ENCODE measurements around the gene PRELID3B. TPM values are rescaled to one million over a fixed set of nuclear protein-coding genes. Genes with fewer than 3 reads are reported as not detected.

The PRELID3B gene
- total RNA-seq, 3 donors from 2014 or later (not counting 1 experiment from before 2014, with no cell fraction given) = 49.3 to 51.6 (median 51.4) TPM

GRCh38 chr20:59032713-59033059, 9.9 kb downstream of the PRELID3B start:
- TF ChIP-seq CTCF (IDR thresholded peaks at IDR 0.05) = no peak

GRCh38 chr20:59032023-59032712, 10.4 kb downstream of the PRELID3B start, which contains the start of gene ATP5F1E:
ATP5F1E (minus strand) TSS chr20:59032335; CDS start chr20:59032251, 84 bp downstream.
- no peaks in the 10 kb centered on the region for H3K27me3 Mint-ChIP-seq (ENCODE audit: low read depth in 2 of 2)
- H3K9me3 Mint-ChIP-seq = no peaks in the 10 kb centered on the region
- H3K4me1 Mint-ChIP-seq = peaks cover 45 to 49% of the 10 kb centered on the region in 2 donors
- peak within 1 kb of the TSS; percentile 85 for H3K27ac ChIP-seq (ENCODE audit: low read length)
- H3K4me3 Mint-ChIP-seq = peak within 1 kb of the TSS; percentile 95
- TF ChIP-seq CTCF (IDR thresholded peaks at IDR 0.05) = no peak
- H3K27me3 ChIP-seq (ENCODE audit: control insufficient read depth, insufficient read depth, low read length) = no peaks in the 10 kb centered on the region
- peak within 1 kb of the TSS; percentile 81 for H3K4me3 ChIP-seq (ENCODE audit: low read length)
- under 1% methylated on average over 86 of the region's 86 CpGs for WGBS (ENCODE audit: insufficient coverage)
- H3K36me3 ChIP-seq (ENCODE audit: control insufficient read depth, insufficient read depth, low read length) = peaks cover 61% of the 10 kb centered on the region
- DNase-seq (peak; percentile 97 to 98), ATAC-seq (peak; percentile 95 to 99 (median 95))
- peak within 1 kb of the TSS; percentile 91 to 93 for H3K27ac Mint-ChIP-seq
- peaks cover 41% of the 10 kb centered on the region for H3K36me3 Mint-ChIP-seq
- intact Hi-C loops (cut with micrococcal nuclease) = loop anchor here (1.0 kb wide), 2 partner anchors 10 to 124 kb away; partner anchors contain the start of gene PRELID3B
- no peaks in the 10 kb centered on the region for H3K9me3 ChIP-seq (ENCODE audit: control insufficient read depth, insufficient read depth, low read length)
- H3K4me1 ChIP-seq (ENCODE audit: control insufficient read depth, insufficient read depth, low read length) = peaks cover 17% of the 10 kb centered on the region

More at GRCh38 chr20:59032713-59033059, 9.9 kb downstream of the PRELID3B start:
- peaks cover 40 to 44% of the 10 kb centered on the region in 2 donors for H3K4me1 Mint-ChIP-seq
- Histone ChIP-seq H3K27ac (ENCODE audit: low read length) (peak overlapping the region; percentile 79), H3K9me3 (ENCODE audit: control insufficient read depth, insufficient read depth, low read length) (no peaks in the 10 kb centered on the region), H3K36me3 (ENCODE audit: control insufficient read depth, insufficient read depth, low read length) (peaks cover 60% of the 10 kb centered on the region), H3K4me3 (ENCODE audit: low read length) (peak overlapping the region; percentile 51), H3K27me3 (ENCODE audit: control insufficient read depth, insufficient read depth, low read length) (no peaks in the 10 kb centered on the region), H3K4me1 (ENCODE audit: control insufficient read depth, insufficient read depth, low read length) (peaks cover 14% of the 10 kb centered on the region)
- intact Hi-C loops (cut with micrococcal nuclease) = loop anchor here (1.0 kb wide), 2 partner anchors 10 to 124 kb away; partner anchors contain the start of gene PRELID3B
- H3K27ac Mint-ChIP-seq = peak overlapping the region; percentile 91 to 93
- no peak for DNase-seq
- no peaks in the 10 kb centered on the region for H3K27me3 Mint-ChIP-seq (ENCODE audit: low read depth in 2 of 2)
- ATAC-seq = no peak
- 9% methylated on average over 13 of the region's 13 CpGs for WGBS (ENCODE audit: insufficient coverage)
- H3K36me3 Mint-ChIP-seq = peaks cover 43% of the 10 kb centered on the region
- H3K9me3 Mint-ChIP-seq = no peaks in the 10 kb centered on the region
- peak overlapping the region; percentile 89 for H3K4me3 Mint-ChIP-seq

- DNase-seq (peak in 1 of 2 donors; percentile 53), ATAC-seq (no peak)
- Histone ChIP-seq H3K27ac (ENCODE audit: low read length) (peak overlapping the region; percentile 85), H3K4me3 (ENCODE audit: low read length) (peak overlapping the region; percentile 81), H3K4me1 (ENCODE audit: control insufficient read depth, insufficient read depth, low read length) (peaks cover 21% of the 10 kb centered on the region), H3K9me3 (ENCODE audit: control insufficient read depth, insufficient read depth, low read length) (no peaks in the 10 kb centered on the region), H3K36me3 (ENCODE audit: control insufficient read depth, insufficient read depth, low read length) (peaks cover 61% of the 10 kb centered on the region), H3K27me3 (ENCODE audit: control insufficient read depth, insufficient read depth, low read length) (no peaks in the 10 kb centered on the region)
- H3K27ac Mint-ChIP-seq = peak overlapping the region; percentile 91 to 93
- intact Hi-C loops (cut with micrococcal nuclease) = loop anchor here (1.0 kb wide), 3 partner anchors 11 to 123 kb away; partner anchors contain the start of gene PRELID3B
- no peaks in the 10 kb centered on the region for H3K27me3 Mint-ChIP-seq (ENCODE audit: low read depth in 2 of 2)
- peak overlapping the region; percentile 95 for H3K4me3 Mint-ChIP-seq
- TF ChIP-seq CTCF (IDR thresholded peaks at IDR 0.05) = no peak
- peaks cover 50% of the 10 kb centered on the region in 2 donors for H3K4me1 Mint-ChIP-seq
- H3K9me3 Mint-ChIP-seq = no peaks in the 10 kb centered on the region
- 15% methylated on average over 13 of the region's 13 CpGs for WGBS (ENCODE audit: insufficient coverage)
- peaks cover 35% of the 10 kb centered on the region for H3K36me3 Mint-ChIP-seq
Observed at GRCh38 chr20:59031564-59032022, 11.0 kb downstream of the PRELID3B start.

Data from natural killer cell (primary cell).